ENCODE results near the gene DLEC1.
A peak's percentile ranks its signal among the peaks of the same experiment; 100 is the strongest.
"Not testable (repeated sequence)": the region's sequence is repeated elsewhere in the genome, so short reads cannot be mapped to it uniquely, and the experiment has no call there.

Gene DLEC1

GRCh38 chr3:38029400-38030125, 9.4 kb upstream of the DLEC1 start, which contains the start of gene PLCD1:
TSS of gene PLCD1 (minus strand) at chr3:38029642. CDS start at chr3:38029539, 103 bp downstream.
- H3K27ac Mint-ChIP-seq: peak within 1 kb of the TSS; percentile 28 to 94
- H3K4me1 Mint-ChIP-seq (ENCODE audit: low read depth in 2 of 2): peaks cover 34 to 36% of the 10 kb centered on the region in 2 donors
- H3K27me3 Mint-ChIP-seq: no peaks in the 10 kb centered on the region
- no peaks in the 10 kb centered on the region for H3K9me3 Mint-ChIP-seq
- H3K36me3 Mint-ChIP-seq (ENCODE audit: insufficient read depth): peaks cover 4% of the 10 kb centered on the region
- DNase-seq (peak; percentile 26 to 39 (median 36)), ATAC-seq (replicated peaks) (no peak)
- H3K4me3 Mint-ChIP-seq: peak within 1 kb of the TSS; percentile 78 to 80

- ATAC-seq (replicated peaks) (no peak), DNase-seq (no peak)
- Mint-ChIP-seq H3K4me3 (peak overlapping the region; percentile 78 to 80), H3K27ac (peak overlapping the region; percentile 73 to 94), H3K4me1 (ENCODE audit: low read depth in 2 of 2) (peaks cover 28 to 36% of the 10 kb centered on the region in 2 donors), H3K9me3 (no peaks in the 10 kb centered on the region), H3K36me3 (ENCODE audit: insufficient read depth) (peaks cover 4% of the 10 kb centered on the region), H3K27me3 (no peaks in the 10 kb centered on the region)
Observed at GRCh38 chr3:38030126-38031021, 8.6 kb upstream of the DLEC1 start.

- ATAC-seq (replicated peaks): peak; percentile 83
- Mint-ChIP-seq H3K9me3 (no peaks in the 10 kb centered on the region), H3K4me1 (ENCODE audit: low read depth in 2 of 2) (peaks cover 23 to 32% of the 10 kb centered on the region in 2 donors), H3K36me3 (ENCODE audit: insufficient read depth) (peaks cover 4% of the 10 kb centered on the region), H3K27me3 (no peaks in the 10 kb centered on the region), H3K4me3 (peak overlapping the region; percentile 78 to 80), H3K27ac (peak overlapping the region; percentile 56 to 94)
- peak; percentile 19 to 34 (median 33) for DNase-seq
Observed at GRCh38 chr3:38031022-38031994, 7.7 kb upstream of the DLEC1 start.

- no peak for DNase-seq
- no peaks in the 10 kb centered on the region for H3K9me3 Mint-ChIP-seq
- H3K27ac Mint-ChIP-seq: no peak overlapping the region
- no peak overlapping the region for H3K4me3 Mint-ChIP-seq
- no peaks in the 10 kb centered on the region for H3K27me3 Mint-ChIP-seq
- peaks cover 4% of the 10 kb centered on the region for H3K36me3 Mint-ChIP-seq (ENCODE audit: insufficient read depth)
- no peak for ATAC-seq (replicated peaks)
- peaks cover 31 to 37% of the 10 kb centered on the region in 2 donors for H3K4me1 Mint-ChIP-seq (ENCODE audit: low read depth in 2 of 2)
Observed at GRCh38 chr3:38032328-38032865, 6.6 kb upstream of the DLEC1 start.

- H3K27me3 Mint-ChIP-seq; H3K27ac Mint-ChIP-seq; H3K9me3 Mint-ChIP-seq; H3K4me3 Mint-ChIP-seq; H3K36me3 Mint-ChIP-seq (ENCODE audit: insufficient read depth); ATAC-seq (replicated peaks); DNase-seq: not testable (repeated sequence)
- H3K4me1 Mint-ChIP-seq (ENCODE audit: low read depth in 2 of 2): peaks cover 35 to 37% of the 10 kb centered on the region in 2 donors
Observed at GRCh38 chr3:38033586-38033985, 5.4 kb upstream of the DLEC1 start.

- Mint-ChIP-seq H3K27ac (peak overlapping the region in 1 of 2 donors; percentile 62), H3K36me3 (ENCODE audit: insufficient read depth) (peaks cover 10% of the 10 kb centered on the region), H3K4me1 (ENCODE audit: low read depth in 2 of 2) (peaks cover 40 to 42% of the 10 kb centered on the region in 2 donors)
- ATAC-seq (replicated peaks); DNase-seq; H3K4me3 Mint-ChIP-seq; H3K9me3 Mint-ChIP-seq; H3K27me3 Mint-ChIP-seq: not testable (repeated sequence)
Observed at GRCh38 chr3:38034335-38034734, 4.7 kb upstream of the DLEC1 start.

- DNase-seq (no peak), ATAC-seq (replicated peaks) (no peak)
- Mint-ChIP-seq H3K27ac (peak overlapping the region; percentile 93 to 96), H3K36me3 (ENCODE audit: insufficient read depth) (peaks cover 21% of the 10 kb centered on the region), H3K9me3 (peaks cover 3 to 10% of the 10 kb centered on the region in 2 donors), H3K4me1 (ENCODE audit: low read depth in 2 of 2) (peaks cover 42 to 43% of the 10 kb centered on the region in 2 donors), H3K27me3 (no peaks in the 10 kb centered on the region), H3K4me3 (peak overlapping the region in 1 of 2 donors; percentile 51)
Observed at GRCh38 chr3:38036286-38036685, 2.7 kb upstream of the DLEC1 start.

- Mint-ChIP-seq H3K36me3 (ENCODE audit: insufficient read depth) (peaks cover 21% of the 10 kb centered on the region), H3K9me3 (peaks cover 3 to 10% of the 10 kb centered on the region in 2 donors), H3K27me3 (no peaks in the 10 kb centered on the region), H3K27ac (peak overlapping the region; percentile 93 to 96), H3K4me1 (ENCODE audit: low read depth in 2 of 2) (peaks cover 36 to 38% of the 10 kb centered on the region in 2 donors), H3K4me3 (no peak overlapping the region)
- ATAC-seq (replicated peaks): no peak
- no peak for DNase-seq
Observed at GRCh38 chr3:38036906-38037305, 2.1 kb upstream of the DLEC1 start.

GRCh38 chr3:38038447-38038911, 529 bp upstream of the DLEC1 start:
- Mint-ChIP-seq H3K4me3 (peak overlapping the region; percentile 71 to 89), H3K4me1 (ENCODE audit: low read depth in 2 of 2) (peaks cover 30 to 38% of the 10 kb centered on the region in 2 donors), H3K9me3 (peaks cover 3 to 10% of the 10 kb centered on the region in 2 donors), H3K27ac (peak overlapping the region; percentile 93 to 96), H3K27me3 (no peaks in the 10 kb centered on the region), H3K36me3 (ENCODE audit: insufficient read depth) (peaks cover 21% of the 10 kb centered on the region)
- DNase-seq: peak in 2 of 3 experiments; percentile 22 to 34
- peak; percentile 48 for ATAC-seq (replicated peaks)

GRCh38 chr3:38039899-38040261, 872 bp downstream of the DLEC1 start:
- no peaks in the 10 kb centered on the region for H3K27me3 Mint-ChIP-seq
- H3K27ac Mint-ChIP-seq: peak overlapping the region; percentile 93 to 96
- peak; percentile 52 for ATAC-seq (replicated peaks)
- H3K36me3 Mint-ChIP-seq (ENCODE audit: insufficient read depth): peaks cover 21% of the 10 kb centered on the region
- peaks cover 30 to 38% of the 10 kb centered on the region in 2 donors for H3K4me1 Mint-ChIP-seq (ENCODE audit: low read depth in 2 of 2)
- peak overlapping the region; percentile 71 to 89 for H3K4me3 Mint-ChIP-seq
- H3K9me3 Mint-ChIP-seq: peaks cover 3 to 10% of the 10 kb centered on the region in 2 donors
- peak; percentile 40 to 46 (median 41) for DNase-seq

GRCh38 chr3:38040401-38040800, 1.4 kb downstream of the DLEC1 start:
- Mint-ChIP-seq H3K4me3 (peak overlapping the region; percentile 71 to 89), H3K27ac (peak overlapping the region; percentile 93 to 96), H3K4me1 (ENCODE audit: low read depth in 2 of 2) (peaks cover 30 to 38% of the 10 kb centered on the region in 2 donors), H3K9me3 (peaks cover 3 to 10% of the 10 kb centered on the region in 2 donors), H3K36me3 (ENCODE audit: insufficient read depth) (peaks cover 21% of the 10 kb centered on the region), H3K27me3 (no peaks in the 10 kb centered on the region)
- DNase-seq (no peak), ATAC-seq (replicated peaks) (no peak)

- H3K4me1 Mint-ChIP-seq (ENCODE audit: low read depth in 2 of 2): peaks cover 18% of the 10 kb centered on the region in 2 donors
- H3K4me3 Mint-ChIP-seq: no peak overlapping the region
- peaks cover 17% of the 10 kb centered on the region for H3K36me3 Mint-ChIP-seq (ENCODE audit: insufficient read depth)
- no peak for ATAC-seq (replicated peaks)
- peaks cover 2 to 4% of the 10 kb centered on the region in 2 donors for H3K9me3 Mint-ChIP-seq
- no peak for DNase-seq
- H3K27ac Mint-ChIP-seq: no peak overlapping the region
- no peaks in the 10 kb centered on the region for H3K27me3 Mint-ChIP-seq
Observed at GRCh38 chr3:38043486-38043885, 4.5 kb downstream of the DLEC1 start.
